ENCODE results near the gene MYO9B.

MYO9B gene

GRCh38 chr19:17069193-17069592 is 6.4 kb upstream of the MYO9B start:
- H3K4me3 Mint-ChIP-seq, result no peak overlapping the region
- peaks cover 54% of the 10 kb centered on the region for H3K4me1 Mint-ChIP-seq
- H3K27me3 Mint-ChIP-seq (ENCODE audit: low read depth, poor library complexity), result peaks cover 2% of the 10 kb centered on the region
- DNase-seq, result no peak
- H3K27ac Mint-ChIP-seq, result peak overlapping the region; percentile 27
- no peak for TF ChIP-seq CTCF (IDR thresholded peaks at IDR 0.05)
- H3K36me3 Mint-ChIP-seq (ENCODE audit: low read depth), result peaks cover 42% of the 10 kb centered on the region
- no peaks in the 10 kb centered on the region for H3K9me3 Mint-ChIP-seq

- no peak for TF ChIP-seq CTCF (IDR thresholded peaks at IDR 0.05)
- Mint-ChIP-seq H3K27me3 (ENCODE audit: low read depth, poor library complexity) (peaks cover 2% of the 10 kb centered on the region), H3K4me1 (peaks cover 63% of the 10 kb centered on the region), H3K9me3 (no peaks in the 10 kb centered on the region), H3K27ac (peak overlapping the region; percentile 42), H3K4me3 (no peak overlapping the region), H3K36me3 (ENCODE audit: low read depth) (peaks cover 30% of the 10 kb centered on the region)
- DNase-seq, result no peak
These were observed 5.2 kb upstream of the MYO9B start for GRCh38 chr19:17070421-17070820.

GRCh38 chr19:17070912-17071311 is 4.7 kb upstream of the MYO9B start:
- Mint-ChIP-seq H3K9me3 (no peaks in the 10 kb centered on the region), H3K36me3 (ENCODE audit: low read depth) (peaks cover 29% of the 10 kb centered on the region), H3K27me3 (ENCODE audit: low read depth, poor library complexity) (peaks cover 1% of the 10 kb centered on the region), H3K4me3 (no peak overlapping the region), H3K4me1 (peaks cover 63% of the 10 kb centered on the region), H3K27ac (no peak overlapping the region)
- TF ChIP-seq CTCF (IDR thresholded peaks at IDR 0.05), result no peak
- no peak for DNase-seq

GRCh38 chr19:17073869-17074633 is 1.5 kb upstream of the MYO9B start:
- no peak overlapping the region for H3K27ac Mint-ChIP-seq
- H3K4me3 Mint-ChIP-seq, result peak overlapping the region; percentile 97
- peaks cover 18% of the 10 kb centered on the region for H3K36me3 Mint-ChIP-seq (ENCODE audit: low read depth)
- DNase-seq, result no peak
- no peaks in the 10 kb centered on the region for H3K27me3 Mint-ChIP-seq (ENCODE audit: low read depth, poor library complexity)
- TF ChIP-seq CTCF (IDR thresholded peaks at IDR 0.05), result no peak
- H3K4me1 Mint-ChIP-seq, result peaks cover 74% of the 10 kb centered on the region
- H3K9me3 Mint-ChIP-seq, result no peaks in the 10 kb centered on the region

GRCh38 chr19:17074634-17075034 is 943 bp upstream of the MYO9B start:
- Mint-ChIP-seq H3K4me1 (peaks cover 74% of the 10 kb centered on the region), H3K27me3 (ENCODE audit: low read depth, poor library complexity) (no peaks in the 10 kb centered on the region), H3K27ac (peak overlapping the region; percentile 87), H3K4me3 (peak overlapping the region; percentile 97), H3K9me3 (no peaks in the 10 kb centered on the region), H3K36me3 (ENCODE audit: low read depth) (peaks cover 18% of the 10 kb centered on the region)
- no peak for DNase-seq
- TF ChIP-seq CTCF (IDR thresholded peaks at IDR 0.05), result no peak
